ENCODE results near the gene CYP27B1.

DNA sequence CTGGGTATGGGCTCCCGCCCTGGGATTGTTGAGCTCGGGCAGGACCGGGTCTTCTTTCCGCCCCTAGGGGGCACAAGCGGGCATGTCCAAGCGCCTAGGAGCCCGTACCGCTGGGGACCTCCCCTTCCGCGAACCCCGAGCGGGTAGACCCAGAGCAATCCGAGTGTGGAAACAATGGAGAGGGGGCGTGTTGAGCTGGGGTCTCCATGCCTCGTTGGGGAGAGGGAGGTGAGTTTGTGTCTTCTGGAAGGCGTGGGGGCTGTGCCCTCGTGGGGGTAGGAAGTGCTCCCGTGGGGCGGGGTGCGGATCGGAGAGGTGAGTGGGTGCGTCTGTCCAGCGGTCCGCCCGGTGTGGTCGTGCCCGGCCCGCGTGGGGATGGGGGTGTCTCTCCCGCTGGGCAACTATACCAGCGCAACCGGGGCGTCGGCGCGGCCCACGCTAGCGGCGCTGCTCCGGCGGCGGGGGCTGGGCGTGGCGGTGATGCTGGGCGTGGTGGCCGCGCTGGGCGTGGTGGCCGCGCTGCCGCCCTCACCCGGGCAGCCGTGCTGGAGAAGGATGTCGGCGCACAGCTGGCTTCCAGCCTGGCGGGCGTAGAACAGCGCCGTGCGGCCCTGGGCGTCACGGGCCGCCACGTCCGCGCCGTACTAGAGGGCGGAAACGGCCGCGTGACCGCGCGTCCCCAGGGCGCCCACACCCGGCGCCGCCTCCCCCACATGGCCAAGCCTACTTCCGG lies 40.6 kb downstream of the CYP27B1 start:
- TF ChIP-seq POLR2A (IDR thresholded peaks at IDR 0.05) (no peak), CTCF (IDR thresholded peaks at IDR 0.05) (peak in 3 of 4 experiments; percentile 45 to 76 (median 58)), POLR2AphosphoS5 (IDR thresholded peaks at IDR 0.05) (no peak), EP300 (IDR thresholded peaks at IDR 0.05) (no peak)

Measured in gastroesophageal sphincter (tissue), 3 donors.